HG03108 (cell line): ENCODE data around the gene STK32C.
A peak's percentile ranks its signal among the peaks of the same experiment; 100 is the strongest.
"Not testable (repeated sequence)": the region's sequence is repeated elsewhere in the genome, so short reads cannot be mapped to it uniquely, and the experiment has no call there.

ENCODE experiments used
- ATAC-seq: cut with Tn5 transposase; IDR thresholded peaks from one replicate; pipeline ENCODE4 v1.9.1; 2021; ENCODE audit warnings: moderate library complexity; ENCODE audit not compliant: unreplicated experiment

Gene STK32C

DNA sequence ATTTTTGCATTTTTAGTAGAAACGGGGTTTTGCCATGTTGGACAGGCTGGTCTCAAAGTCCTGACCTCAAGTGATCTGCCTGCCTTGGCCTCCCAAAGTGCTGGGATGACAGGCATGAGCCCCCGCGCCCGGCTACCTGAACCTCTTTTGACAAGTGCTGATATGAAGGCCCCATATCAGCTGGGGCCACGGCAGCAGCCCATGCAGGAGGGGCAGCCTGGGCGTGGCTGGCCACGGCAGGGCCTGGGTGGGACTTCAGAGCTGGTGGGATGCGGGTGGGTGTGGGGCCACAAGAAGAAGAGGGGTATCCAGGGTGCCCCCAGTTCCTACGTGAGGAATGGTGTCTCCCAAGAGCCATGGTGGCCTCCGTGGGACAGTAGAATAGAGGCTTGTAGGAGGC is 31.1 kb upstream of the STK32C start:
- ATAC-seq: no peak

DNA sequence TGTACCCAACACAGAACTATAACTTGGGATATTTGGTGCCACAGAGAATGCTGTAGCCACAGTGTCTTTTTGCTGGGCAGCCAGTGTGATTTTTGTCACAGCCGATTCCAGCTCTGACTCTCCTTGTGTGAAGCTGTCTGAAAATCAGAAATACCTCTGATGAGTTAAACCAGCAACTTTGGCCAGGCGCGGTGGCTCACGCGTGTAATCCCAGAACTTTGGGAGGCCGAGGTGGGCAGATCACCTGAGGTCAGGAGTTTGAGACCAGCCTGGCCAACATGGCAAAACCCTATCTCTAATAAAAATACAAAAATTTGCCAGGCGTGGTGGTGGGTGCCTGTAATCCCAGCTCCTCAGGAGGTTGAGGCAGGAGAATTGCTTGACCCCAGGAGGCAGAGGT is 30.1 kb upstream of the STK32C start:
- ATAC-seq: not testable (repeated sequence)

GRCh38 chr10:132336919-132337407 is 29.2 kb upstream of the STK32C start:
- ATAC-seq: no peak

DNA sequence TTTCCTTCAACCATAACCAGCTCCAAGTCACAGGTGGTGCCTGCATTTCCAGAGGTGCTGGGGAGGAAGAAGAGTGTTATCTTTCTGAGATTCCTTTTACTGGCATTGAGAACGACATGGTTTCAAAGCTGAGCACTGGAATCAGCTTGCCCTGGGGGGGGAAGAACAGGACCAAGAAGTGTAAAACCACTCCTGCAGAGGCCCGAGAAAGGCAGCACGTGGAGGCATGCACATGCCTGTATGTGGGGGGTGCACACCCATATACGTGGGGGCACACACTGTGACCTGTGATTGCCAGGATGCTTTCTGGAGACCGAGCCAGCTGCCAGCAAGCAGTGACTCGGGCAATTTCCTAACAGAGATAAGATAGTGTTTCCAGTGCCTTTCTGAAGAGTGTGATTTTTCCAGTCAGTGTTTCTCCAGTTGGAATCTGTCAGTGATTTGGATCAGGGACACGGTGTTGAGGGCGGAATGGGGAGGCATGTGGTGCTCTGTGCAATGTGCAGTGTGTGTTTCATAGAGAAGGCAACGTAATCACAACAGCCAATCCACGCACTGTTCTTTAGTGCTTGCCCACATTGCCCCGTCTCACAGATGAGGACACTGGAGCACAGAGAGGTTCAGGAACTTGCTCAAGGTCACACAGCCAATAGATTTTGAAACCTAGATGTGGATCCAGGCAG is 28.5 kb upstream of the STK32C start:
- ATAC-seq: no peak

- peak; percentile 35 for ATAC-seq
These were observed 27.7 kb upstream of the STK32C start for GRCh38 chr10:132335189-132336063.

DNA sequence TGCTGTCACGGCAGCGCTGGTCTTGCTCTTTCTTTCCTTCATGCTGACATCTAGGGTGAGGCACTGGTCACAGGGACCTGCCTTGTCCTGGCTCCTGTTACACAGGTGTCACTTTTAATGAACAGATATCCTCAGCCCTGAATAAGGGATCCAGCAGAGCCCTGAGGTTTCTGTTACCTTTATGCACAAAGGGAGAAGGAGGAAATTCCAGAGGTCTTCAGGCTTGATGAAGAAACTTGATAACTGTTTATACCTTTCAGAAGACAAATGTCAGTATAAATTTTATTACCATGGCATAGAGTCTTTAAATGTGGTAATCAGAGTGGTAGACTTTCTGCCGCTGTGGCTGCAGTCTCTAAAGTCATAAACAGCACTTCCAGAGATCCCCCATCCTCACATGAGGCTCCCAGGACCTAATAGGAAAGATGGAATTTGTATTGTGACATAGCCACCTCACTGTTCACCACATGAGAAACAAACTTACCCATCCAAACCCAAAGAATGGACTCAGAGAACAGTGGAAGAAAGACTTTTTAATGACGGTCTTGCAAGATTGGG is 27.0 kb upstream of the STK32C start:
- ATAC-seq: no peak

DNA sequence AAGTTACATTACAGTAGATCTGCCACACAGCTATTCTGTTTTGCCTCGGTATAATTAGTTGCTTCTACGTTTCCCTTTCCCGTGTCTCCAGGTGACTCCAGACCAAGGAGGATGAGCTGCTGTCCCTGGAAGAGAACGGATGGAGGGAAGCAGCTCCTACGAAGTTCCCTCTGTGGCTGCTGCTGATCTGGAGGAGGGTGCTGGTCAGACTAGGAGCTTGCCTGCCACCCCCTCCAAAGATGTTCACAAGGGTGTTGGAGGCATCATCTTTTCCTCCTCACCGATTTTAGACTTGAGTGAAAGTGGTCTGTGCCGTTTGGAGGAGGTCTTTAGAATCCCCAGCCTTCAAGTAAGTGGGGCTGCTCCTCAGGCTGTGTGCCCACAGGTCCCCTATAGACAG is 25.6 kb upstream of the STK32C start:
- no peak for ATAC-seq

DNA sequence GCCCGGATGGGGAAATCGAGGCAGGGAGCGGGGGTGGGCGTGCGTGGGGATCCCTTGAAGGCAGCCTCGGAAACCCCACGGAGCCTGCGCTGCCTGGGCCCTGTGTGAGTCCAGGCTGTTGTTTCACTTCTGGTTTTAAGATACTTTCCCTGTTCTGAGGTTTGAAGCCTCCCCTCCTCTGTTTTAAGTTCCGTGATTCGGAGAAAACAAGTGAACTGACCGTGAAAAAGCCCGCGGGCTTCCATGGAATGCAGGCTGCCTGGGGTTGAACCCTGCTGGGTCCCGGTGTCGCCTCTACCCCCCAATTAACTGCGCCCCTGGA is 24.6 kb upstream of the STK32C start:
- ATAC-seq: peak; percentile 32

GRCh38 chr10:132331601-132332432 is 24.1 kb upstream of the STK32C start, which contains the start of gene LRRC27:
LRRC27 (plus strand) TSS chr10:132332193; CDS start chr10:132333525, 1,332 bp downstream.
- ATAC-seq: peak; percentile 58

GRCh38 chr10:132330486-132330833 is 22.7 kb upstream of the STK32C start:
- no peak for ATAC-seq

- ATAC-seq: no peak
These were observed 22.1 kb upstream of the STK32C start for GRCh38 chr10:132329565-132330485.

DNA sequence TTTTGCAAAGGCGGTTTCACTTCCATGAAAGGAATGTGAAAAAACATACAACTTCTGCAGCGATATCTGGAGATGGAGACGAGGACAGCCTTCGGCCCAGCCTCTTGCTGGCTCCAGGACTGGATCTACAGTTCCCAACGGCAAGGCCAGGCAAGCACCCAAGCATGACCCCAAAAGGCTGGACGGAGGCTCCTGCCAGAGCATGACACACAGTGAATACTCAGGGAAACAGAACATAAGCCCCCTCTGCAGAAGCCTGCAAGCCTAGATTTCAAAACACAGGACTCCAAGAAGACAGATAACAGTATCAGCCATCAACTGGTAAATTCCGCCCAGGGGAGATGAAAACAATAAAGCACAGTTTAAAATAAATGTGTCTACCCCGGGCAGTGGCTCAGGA is 21.0 kb upstream of the STK32C start:
- ATAC-seq: no peak

- ATAC-seq: no peak
These were observed 20.4 kb upstream of the STK32C start for GRCh38 chr10:132328106-132328505.

DNA sequence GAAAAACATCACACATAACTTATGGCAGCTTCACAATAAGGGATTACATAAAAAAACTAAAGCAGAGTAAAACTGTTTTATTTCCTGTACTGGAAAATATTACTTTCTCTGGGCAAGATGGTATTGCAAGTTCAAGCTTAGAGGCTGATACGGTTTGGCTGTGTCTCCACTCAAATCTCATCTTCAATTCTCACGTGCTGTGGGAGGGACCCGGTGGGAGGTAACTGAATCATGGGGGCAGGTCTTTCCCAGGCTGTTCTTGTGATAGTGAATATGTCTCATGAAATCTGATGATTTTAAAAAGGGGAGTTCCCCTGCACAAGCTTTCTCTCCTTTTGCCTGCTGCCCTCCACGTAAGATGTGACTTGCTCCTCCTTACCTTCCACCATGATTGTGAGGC is 19.2 kb upstream of the STK32C start:
- ATAC-seq: no peak

DNA sequence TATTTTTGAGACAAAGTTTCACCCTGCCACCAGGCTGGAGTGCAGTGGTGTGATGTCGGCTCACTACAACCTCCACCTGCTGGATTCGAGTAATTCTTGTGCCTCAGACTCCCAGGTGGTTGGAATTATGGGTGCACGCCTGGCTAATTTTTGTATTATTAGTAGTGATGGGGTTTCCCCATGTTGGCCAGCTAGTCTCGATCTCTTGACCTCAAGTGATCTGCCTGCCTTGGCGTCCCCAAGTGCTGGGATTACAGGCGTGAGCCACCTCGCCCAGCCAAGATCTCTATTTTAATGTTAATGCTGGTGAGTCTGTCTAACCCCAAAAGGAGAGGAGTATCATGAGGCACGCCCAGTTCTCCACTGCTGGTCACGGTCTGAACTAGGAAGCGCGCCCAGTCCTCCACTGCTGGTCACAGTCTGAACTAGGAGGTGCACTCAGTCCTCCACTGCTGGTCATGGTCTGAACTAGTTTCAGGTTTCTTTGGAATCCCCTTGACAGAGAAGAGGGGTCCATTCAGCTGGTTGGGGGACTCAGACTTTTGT is 18.7 kb upstream of the STK32C start:
- ATAC-seq: no peak

- ATAC-seq: no peak
These were observed 16.4 kb upstream of the STK32C start for GRCh38 chr10:132324186-132324585.

DNA sequence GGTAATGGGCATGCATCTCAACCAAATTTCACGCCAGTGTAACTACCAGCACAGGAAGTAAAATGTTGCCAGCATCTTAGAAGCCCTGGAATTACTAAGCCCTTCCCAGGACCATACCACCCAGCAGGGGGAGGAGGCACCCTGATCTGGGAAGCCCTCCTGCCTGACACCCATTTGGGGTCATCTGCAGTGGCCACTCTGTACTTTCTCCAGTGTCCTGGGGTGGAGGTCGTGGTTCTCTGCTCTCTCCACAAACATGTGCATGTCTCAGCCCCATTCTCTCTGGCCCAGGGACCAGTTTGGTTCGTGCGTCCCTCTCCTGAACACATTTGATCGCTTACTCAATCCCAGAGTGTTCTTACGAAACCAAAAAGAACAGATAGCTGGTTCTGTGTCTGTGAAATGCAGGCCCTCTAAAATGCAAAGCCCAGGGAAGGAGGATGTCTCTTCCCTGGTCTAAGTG is 14.9 kb upstream of the STK32C start:
- ATAC-seq: no peak

GRCh38 chr10:132321726-132322125 is 14.0 kb upstream of the STK32C start:
- ATAC-seq: no peak

GRCh38 chr10:132320654-132321469 is 13.1 kb upstream of the STK32C start:
- ATAC-seq: no peak
